KOPT-K1 (cell line): ENCODE measurements around the gene GK2.

ENCODE experiments used
- H3K27ac ChIP-seq: fragments of 200-600 bp; sonication (generic); 2 replicates; pipeline ENCODE4 v1.5.1; 2016; ENCODE audit warnings: antibody characterized with exemption, mild to moderate bottlenecking, low read depth, low read length; ENCODE audit not compliant: poor library complexity, severe bottlenecking
- H3K36me3 ChIP-seq: fragments of 200-600 bp; sonication (generic); 2 replicates; pipeline ENCODE4 v1.5.1; 2017; ENCODE audit warnings: antibody characterized with exemption, mild to moderate bottlenecking, low read length, moderate library complexity; ENCODE audit not compliant: insufficient read depth
- H3K9me3 ChIP-seq: fragments of 200-600 bp; sonication (generic); 2 replicates; pipeline ENCODE4 v1.5.1; 2017; ENCODE audit warnings: antibody characterized with exemption, low read length, mild to moderate bottlenecking; ENCODE audit not compliant: insufficient read depth, poor library complexity, severe bottlenecking

The GK2 gene

DNA sequence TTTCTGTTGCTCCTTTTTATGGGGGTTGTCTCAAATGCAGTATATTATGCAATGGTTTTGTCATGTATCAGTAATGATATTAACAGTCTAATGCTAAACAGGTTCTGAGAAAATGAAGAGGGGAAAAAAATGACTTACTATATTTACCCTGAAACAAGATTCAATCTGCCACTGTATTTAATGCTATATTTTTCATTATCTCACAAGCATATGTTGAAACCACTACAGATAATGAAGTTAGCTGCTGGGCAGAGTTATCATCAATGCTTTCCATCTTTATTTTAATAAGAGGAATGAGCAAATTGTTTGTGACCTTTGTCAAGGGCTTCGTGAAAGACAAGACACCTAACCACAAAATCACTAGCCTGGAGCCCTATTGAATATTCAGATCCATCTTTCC, 49.6 kb downstream of the GK2 start:
- no peaks in the 10 kb centered on the region for H3K36me3 ChIP-seq
- H3K27ac ChIP-seq: no peak overlapping the region

DNA sequence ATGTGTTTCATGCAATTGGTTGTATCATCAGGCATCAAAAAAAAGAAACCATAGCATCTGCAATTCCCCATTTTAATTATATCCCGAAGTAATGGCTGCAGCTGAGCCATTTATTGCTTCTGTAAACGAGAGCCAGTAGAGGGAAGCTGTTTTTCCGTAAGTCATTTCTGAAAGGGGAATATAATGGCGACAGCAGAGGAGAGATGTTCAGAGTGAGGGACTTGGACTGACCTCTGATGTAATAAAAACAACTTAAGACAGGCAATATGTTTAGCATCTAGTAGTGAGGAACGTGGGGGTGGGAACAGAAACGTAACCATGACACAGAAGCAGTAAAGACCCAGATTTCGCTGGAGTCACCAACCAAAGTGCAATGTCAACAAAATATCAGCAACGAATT, 50.7 kb downstream of the GK2 start:
- Histone ChIP-seq H3K36me3 (no peaks in the 10 kb centered on the region), H3K9me3 (peaks cover 5% of the 10 kb centered on the region), H3K27ac (no peak overlapping the region)

More for the DNA sequence above, 49.6 kb downstream of the GK2 start:
- no peaks in the 10 kb centered on the region for H3K9me3 ChIP-seq
